Suppressor macrophage treated with lipopolysaccharide for 4 hours (primary cell): ENCODE results near the gene ELOVL6.
A peak's percentile ranks its signal among the peaks of the same experiment; 100 is the strongest.
"Not testable (repeated sequence)": the region's sequence is repeated elsewhere in the genome, so short reads cannot be mapped to it uniquely, and the experiment has no call there.

Source experiments
- DNase-seq: peaks from one replicate; pipeline ENCODE4 v3.0.0-alpha.2; 2020

ELOVL6 gene

GRCh38 chr4:110196206-110196870 is 2.1 kb downstream of the ELOVL6 start:
- DNase-seq: peak; percentile 15

- DNase-seq: no peak
These were observed 2.7 kb downstream of the ELOVL6 start for GRCh38 chr4:110195561-110196205.

GRCh38 chr4:110193822-110194761 is 4.3 kb downstream of the ELOVL6 start:
- peak; percentile 47 for DNase-seq

GRCh38 chr4:110193287-110193686 is 5.1 kb downstream of the ELOVL6 start:
- not testable (repeated sequence) for DNase-seq

- peak; percentile 10 for DNase-seq
These were observed 8.2 kb downstream of the ELOVL6 start for GRCh38 chr4:110190249-110190648.

GRCh38 chr4:110188113-110188512 is 10.3 kb downstream of the ELOVL6 start:
- DNase-seq: no peak

GRCh38 chr4:110184791-110185155 is 13.6 kb downstream of the ELOVL6 start:
- DNase-seq: no peak

- DNase-seq: no peak
These were observed 14.2 kb downstream of the ELOVL6 start for GRCh38 chr4:110184140-110184790.

GRCh38 chr4:110183643-110184042 is 14.8 kb downstream of the ELOVL6 start:
- DNase-seq: no peak

- DNase-seq: no peak
These were observed 15.4 kb downstream of the ELOVL6 start for GRCh38 chr4:110183058-110183457.

- no peak for DNase-seq
These were observed 16.5 kb downstream of the ELOVL6 start for GRCh38 chr4:110181890-110182289.

- DNase-seq: no peak
These were observed 22.8 kb downstream of the ELOVL6 start for GRCh38 chr4:110175634-110176033.

- DNase-seq: no peak
These were observed 25.4 kb downstream of the ELOVL6 start for GRCh38 chr4:110172972-110173371.

- DNase-seq: no peak
These were observed 26.4 kb downstream of the ELOVL6 start for GRCh38 chr4:110171971-110172370.

- no peak for DNase-seq
These were observed 27.6 kb downstream of the ELOVL6 start for GRCh38 chr4:110170861-110171260.

GRCh38 chr4:110165382-110166286 is 32.8 kb downstream of the ELOVL6 start:
- peak; percentile 24 for DNase-seq

GRCh38 chr4:110164856-110165255 is 33.6 kb downstream of the ELOVL6 start:
- DNase-seq: no peak

- no peak for DNase-seq
These were observed 34.2 kb downstream of the ELOVL6 start for GRCh38 chr4:110164251-110164650.

- DNase-seq: no peak
These were observed 34.9 kb downstream of the ELOVL6 start for GRCh38 chr4:110163327-110164069.

GRCh38 chr4:110160618-110161017 is 37.8 kb downstream of the ELOVL6 start:
- no peak for DNase-seq

- DNase-seq: no peak
These were observed 38.9 kb downstream of the ELOVL6 start for GRCh38 chr4:110159541-110159940.
